Stimulated activated CD8-positive, alpha-beta memory T cell treated with anti-CD3 and anti-CD28 coated beads, Interleukin-12 subunit alpha, Interleukin-12 subunit beta, amount 100 ng/mL, for 1 hour (primary cell): Measurements from ENCODE around the gene NMT1.

ENCODE experiments used
- DNase-seq: peaks from one replicate; pipeline ENCODE4 v3.0.0-alpha.2; 2020; ENCODE audit warnings: low read depth

NMT1 gene

DNA sequence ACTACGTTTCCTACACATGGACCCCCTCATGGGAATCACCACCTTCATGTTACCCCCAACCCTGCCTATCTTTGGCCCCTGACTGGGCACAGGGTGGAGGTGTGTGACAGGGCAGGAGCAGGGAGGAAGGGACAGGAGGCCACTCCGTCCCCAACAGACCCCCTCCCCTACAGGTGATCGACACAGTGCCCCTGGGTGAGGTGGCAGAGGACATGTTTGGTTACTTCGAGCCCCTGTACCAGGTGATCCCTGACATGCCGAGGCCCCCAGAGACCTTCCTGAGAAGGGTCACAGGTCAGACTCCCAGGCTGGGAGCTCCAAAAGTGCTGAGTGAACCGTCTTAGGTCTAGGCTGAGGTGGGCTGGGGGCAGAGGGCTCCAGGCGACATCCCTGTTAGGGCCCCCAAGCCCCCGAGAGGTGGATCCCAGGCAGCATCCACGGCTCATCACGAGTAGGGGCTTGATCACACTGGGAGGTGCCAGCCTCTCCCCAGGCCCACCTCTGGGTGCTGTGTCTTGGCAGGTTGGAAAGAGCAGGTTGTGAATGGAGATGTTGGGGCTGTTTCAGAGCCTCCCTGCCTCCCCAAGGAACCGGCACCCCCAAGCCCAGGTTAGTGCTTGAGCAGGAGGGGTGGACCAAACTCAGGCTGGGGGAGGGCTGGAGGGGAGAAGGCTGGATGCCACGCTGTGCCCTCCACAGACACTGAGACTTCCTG, 75.9 kb downstream of the NMT1 start:
- DNase-seq = no peak

DNA sequence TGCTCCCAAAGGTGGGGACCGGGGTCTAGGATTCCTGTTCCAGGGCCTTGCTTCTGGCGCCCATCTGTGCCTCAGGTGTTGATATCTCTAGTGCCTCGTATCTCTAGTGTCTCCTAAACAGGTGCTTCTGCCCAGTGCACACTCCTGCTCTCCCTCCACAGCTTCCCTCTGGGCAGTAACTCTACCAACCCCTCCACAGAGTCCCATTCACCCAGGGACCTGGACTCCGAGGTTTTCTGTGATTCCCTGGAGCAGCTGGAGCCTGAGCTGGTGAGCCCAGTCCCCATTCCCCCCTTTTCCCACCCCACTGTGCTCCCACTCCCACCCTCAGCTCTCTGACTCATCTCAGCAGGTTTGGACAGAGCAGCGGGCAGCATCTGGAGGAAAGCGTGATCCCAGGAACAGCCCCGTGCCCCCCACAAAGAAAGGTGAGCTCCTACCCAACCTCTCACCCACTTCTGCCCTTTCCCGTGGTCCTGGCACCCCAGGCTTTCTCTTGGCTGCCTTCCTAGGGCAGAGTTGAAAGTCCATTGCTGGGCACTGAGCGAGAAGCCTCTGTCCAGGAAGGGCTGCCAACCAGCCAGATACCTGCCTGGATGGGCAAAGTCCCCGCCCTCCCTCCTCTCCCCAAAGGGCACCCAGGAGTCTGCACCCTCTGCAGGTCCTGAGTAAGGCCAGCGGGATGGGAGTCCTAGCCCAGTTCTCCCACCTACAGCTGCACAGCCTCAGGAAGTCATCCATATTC, 76.6 kb downstream of the NMT1 start:
- no peak for DNase-seq

DNA sequence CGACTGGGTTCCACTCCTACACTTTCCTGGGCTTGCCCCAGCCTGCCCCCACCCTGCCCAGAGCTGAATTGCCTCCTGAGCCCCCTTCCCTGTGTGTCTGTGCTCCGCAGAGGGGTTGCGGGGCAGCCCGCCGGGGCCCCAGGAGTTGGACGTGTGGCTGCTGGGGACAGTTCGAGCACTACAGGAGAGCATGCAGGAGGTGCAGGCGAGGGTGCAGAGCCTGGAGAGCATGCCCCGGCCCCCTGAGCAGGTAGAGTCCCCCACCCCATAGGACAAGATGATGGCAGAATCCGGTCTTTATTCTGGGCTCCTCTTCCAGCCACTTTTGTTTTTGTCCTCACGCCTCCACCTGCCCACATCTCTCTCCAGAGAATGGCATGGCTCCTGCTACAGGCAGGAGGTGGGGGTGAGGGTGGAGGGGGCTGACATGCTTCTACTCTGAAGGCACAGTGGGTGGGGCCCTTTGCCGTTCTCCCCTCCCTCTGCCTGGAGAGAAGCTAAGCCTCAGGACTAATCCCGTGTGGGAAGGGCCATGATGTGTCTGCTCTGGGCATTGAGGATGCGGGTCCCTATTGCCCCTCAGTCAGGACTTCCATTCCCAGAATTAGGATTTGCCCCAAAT, 77.9 kb downstream of the NMT1 start:
- no peak for DNase-seq

DNA sequence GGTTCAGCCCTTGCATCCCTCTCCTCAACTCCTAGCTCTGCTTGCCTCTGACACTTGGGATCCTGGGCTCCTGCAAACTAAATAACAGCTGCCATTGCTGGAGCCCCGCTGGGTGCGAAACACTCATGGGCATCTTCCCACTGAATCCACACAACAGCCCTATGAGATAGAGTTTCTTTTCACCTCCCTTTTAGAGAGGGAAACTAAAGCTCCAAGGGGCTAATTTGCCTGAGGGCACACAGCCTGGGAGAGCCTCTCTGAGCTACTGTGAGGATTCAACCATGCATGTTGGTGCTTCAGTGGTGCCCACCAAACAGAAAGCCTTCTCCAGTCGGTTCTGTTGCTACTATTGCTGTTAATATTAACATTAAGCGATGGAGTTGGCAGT, 78.4 kb downstream of the NMT1 start:
- DNase-seq = no peak

DNA sequence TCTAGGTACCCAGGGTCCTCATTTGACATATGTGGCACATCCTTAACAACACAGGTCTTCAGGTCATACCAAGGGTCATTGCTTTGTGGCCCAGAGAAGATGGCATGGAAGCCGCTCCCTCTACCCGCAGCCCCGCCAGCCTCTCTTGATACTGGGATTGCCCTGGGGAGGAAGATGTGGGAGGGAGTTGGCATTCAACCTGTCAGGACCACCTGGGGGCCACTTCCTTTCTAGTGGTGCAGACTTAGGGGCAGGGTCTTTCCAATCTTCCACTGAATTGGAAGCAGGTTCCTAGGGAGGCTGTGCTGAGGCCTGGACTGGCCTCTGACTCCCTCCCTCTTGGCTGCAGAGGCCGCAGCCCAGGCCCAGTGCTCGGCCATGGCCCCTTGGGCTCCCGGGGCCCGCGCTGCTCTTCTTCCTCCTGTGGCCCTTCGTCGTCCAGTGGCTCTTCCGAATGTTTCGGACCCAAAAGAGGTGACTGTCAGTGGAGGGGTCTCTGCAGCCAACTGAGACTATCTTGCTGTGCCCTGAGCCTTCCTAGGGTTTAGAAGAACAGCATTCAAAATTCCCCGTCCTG, 82.1 kb downstream of the NMT1 start:
- no peak for DNase-seq

DNA sequence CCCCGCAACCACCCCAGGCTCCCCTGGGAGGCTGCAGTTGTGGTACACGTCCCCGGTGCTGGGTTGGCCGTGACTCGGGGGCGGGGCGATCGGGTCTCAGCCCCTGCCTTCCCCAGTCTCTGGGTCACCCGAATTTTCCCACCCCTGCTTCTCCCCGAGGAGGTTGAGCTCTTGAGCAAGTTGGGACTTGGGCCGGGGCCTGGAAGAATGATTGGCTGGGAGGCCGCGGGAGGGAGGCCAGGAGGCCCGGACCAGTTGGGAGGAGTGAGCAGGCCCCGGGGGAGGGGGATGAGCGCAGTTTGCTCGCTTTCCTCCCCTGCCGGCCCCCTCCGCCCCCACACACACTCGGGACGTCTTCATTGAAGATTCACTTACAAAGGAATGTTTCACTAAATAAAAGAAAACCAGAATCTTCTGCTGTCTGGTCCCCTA, 82.7 kb downstream of the NMT1 start:
- no peak for DNase-seq

DNA sequence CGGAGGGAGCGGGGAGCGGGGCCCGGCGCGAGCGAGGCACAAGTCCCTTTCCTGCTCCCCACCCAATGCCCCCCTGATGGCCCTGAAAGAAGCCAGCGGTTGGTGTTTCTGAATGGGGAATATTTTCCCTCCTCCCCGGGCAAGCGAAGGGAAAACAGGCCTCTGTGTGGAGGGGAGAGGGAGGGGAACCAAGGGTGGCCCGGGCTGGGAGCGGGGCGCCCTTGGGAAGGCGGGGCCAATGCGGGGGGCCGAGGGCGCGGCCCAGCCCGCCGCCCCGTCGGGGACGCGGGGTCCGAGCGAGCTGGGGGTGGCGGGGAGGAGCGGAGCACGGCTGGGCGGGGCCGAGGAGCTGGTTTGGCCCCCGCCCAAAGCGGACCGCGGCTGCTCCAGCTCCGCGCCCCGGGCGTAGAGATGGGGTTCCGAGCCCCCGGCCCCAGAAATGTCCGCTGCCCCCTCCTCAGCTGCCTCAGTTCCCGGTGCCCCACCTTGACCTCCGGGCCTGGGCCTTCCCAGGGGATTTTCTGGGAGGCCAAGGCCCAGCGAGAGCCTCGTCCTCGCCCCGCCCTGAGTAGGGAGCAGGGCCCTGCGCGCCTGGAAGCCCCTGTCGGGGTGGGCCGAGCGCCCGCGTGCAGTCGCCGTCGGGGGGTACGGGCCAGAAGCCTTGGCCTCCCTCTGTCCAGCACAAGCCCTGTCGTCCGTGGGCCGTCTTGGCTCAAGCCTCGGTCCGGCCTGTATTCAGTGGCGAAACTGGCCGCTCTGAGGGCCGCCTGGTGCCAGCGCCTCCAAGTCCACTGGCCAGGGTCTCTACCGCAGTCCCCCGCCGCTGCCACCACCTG, 83.3 kb downstream of the NMT1 start:
- DNase-seq = no peak

DNA sequence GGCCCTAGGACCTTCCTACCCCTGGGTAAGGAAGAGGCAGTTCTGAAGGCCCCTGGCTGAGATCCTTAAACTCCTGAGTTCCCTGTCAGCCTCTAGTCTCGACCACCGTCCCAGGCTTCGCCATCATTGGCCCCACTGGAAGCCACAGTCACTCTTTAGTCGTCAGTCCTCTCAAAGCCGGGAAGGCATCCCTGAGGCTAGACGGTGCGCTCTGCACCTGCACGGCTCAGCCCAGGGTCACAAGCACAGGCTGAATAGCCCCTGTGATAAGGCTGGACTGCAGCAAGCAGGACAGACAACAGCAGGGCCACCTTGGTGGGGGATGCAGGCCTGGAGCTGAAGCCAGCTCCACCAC, 83.9 kb downstream of the NMT1 start:
- DNase-seq = no peak

DNA sequence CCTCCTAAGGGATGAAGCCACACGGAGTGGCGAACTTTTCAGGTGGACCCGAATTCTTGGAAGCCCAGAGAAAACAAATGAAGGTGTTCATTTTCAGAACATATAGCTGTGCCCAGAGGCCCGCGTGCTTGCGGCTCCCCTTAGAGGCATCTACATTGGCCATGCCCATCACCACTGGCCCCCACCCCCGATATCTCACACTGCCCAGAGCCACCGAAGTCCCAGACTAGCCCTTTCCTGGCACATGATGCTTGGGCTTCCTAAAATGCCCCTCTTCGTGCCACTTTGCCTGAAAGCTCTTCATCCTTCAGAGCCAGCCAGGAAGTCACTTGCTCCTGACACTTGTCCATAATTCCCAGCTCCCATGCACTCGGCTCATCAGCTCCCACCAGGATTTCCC, 85.0 kb downstream of the NMT1 start:
- DNase-seq = no peak

DNA sequence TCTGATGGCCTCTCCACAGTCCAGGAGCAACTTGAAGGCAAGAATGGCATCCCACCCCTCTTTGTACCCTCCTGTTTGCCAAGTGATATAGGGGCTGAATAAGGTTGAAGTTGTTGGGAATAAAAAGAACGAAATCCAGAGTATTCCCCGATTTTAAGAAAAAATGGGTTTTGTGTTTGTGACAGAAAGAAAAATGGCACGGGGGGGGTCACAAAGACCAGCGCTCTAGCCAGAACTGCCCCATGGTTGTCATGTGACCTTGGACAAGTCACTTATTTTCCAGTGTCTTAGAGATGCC, 85.4 kb downstream of the NMT1 start:
- DNase-seq = no peak

DNA sequence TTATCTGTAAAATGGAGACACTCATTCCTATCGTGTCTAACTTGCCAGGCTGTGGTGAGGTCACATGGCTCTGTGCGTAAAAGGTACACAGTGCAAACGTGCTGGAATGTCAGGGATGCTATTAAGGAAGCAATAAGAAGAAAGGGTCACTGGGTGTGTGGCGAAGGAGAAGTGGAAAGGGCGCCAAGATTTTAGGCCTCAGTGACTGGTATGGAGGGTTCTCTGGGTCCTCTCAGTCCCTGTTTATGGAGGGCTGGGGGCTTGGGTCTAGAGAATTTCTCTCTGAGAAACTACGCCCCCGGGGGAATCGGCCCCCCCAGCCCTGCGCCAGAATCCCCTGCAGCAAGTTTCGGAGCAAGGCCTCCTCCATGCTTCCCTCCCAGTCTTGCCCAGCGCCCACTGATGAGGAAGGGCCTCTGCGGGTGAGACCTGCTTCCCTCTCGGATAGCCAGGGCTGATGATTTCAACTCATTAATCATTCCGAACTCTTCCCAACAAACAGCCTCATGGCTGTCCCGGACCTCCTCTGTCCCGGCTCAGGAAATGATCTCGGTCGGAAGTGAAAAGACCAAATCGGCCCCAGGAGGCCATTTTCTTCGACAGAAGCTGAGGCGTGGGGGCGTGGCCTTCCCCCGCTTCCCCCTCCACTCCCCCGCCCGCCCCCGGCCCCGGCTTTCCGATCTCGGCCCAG, 85.9 kb downstream of the NMT1 start:
- peak; percentile 44 for DNase-seq

DNA sequence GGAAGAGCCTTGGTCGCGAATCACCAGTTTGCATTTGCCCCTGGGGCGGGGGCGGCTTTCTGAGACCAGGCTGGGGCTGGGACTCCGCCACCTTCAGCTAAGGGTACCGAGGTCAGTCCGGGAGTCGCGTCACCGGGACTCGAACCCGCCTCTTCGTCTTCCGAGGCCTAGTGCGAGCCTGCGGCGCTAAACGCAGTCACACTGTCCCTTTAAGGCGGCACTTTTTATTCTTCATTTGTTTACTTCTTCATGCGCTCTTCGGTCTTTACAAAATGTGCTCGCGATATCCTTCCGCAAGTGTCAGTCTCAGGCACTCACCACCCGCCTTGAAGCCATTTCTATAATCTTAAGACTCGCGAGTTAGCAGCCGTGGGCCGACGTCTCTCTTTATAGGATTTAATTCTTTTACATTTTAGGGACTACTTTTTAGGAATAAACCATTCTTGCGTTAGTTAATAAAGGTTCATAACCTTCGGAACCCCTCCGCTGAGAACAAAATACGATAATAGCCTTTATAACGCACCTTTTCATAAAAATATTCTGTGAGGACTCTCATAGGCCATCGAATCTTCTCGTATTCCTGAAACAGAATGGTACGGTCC, 86.6 kb downstream of the NMT1 start:
- DNase-seq = peak; percentile 46

DNA sequence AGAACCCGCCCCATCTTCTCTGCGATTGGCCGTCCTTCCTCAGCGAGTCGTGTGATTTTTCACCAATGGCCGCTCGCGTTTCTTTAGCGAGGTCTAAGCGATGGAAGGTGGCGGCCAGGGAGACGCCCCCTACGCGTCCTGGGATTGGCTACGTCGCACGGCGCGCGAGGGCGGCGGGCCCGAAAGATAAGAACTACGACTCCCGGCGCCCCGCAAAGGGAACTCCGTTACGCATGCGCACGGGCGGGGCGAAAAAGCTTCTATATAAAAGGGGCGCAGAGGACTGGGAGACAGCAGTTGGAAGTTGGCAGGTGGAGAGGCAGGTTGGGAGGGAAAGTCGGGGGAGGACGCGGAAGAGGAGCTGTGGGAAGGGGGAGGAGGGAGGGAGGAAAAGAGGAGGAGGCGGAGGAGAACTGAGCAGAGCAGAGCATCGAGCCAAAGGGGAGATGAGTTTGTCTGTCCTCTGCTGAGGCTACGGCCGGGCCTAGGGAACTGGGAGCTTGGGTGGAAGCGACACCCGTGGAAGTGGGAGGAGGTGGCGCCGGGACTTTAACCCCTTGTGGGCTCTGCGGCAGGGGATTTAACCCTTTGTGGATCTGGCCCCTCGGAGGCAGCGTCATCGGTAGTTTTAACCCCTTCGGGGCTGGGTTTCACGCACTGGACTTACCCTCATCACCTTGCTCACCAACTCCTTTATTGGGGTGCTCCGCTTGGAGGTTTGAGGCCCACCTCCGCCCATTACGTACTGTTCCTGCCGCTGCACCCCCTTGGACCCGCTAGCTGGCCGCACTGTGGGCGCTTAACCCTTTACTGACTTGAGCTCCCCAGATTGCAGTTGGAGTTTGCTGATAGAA, 87.3 kb downstream of the NMT1 start, which contains the start of gene HEXIM1:
TSS of gene HEXIM1 (plus strand) at position 293 of the 854 bp plus-strand sequence. CDS start 716 bp downstream, outside the sequence.
- peak; percentile 99 for DNase-seq

DNA sequence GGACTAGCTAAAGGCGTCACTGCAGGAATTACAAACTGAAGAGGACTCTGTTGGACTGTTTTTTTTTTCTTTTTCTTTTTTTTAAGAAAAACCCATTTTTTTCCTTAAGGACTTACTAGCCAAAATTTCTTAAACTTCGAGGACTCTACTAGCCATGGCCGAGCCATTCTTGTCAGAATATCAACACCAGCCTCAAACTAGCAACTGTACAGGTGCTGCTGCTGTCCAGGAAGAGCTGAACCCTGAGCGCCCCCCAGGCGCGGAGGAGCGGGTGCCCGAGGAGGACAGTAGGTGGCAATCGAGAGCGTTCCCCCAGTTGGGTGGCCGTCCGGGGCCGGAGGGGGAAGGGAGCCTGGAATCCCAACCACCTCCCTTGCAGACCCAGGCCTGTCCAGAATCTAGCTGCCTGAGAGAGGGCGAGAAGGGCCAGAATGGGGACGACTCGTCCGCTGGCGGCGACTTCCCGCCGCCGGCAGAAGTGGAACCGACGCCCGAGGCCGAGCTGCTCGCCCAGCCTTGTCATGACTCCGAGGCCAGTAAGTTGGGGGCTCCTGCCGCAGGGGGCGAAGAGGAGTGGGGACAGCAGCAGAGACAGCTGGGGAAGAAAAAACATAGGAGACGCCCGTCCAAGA, 88.0 kb downstream of the NMT1 start:
- DNase-seq = peak; percentile 61

DNA sequence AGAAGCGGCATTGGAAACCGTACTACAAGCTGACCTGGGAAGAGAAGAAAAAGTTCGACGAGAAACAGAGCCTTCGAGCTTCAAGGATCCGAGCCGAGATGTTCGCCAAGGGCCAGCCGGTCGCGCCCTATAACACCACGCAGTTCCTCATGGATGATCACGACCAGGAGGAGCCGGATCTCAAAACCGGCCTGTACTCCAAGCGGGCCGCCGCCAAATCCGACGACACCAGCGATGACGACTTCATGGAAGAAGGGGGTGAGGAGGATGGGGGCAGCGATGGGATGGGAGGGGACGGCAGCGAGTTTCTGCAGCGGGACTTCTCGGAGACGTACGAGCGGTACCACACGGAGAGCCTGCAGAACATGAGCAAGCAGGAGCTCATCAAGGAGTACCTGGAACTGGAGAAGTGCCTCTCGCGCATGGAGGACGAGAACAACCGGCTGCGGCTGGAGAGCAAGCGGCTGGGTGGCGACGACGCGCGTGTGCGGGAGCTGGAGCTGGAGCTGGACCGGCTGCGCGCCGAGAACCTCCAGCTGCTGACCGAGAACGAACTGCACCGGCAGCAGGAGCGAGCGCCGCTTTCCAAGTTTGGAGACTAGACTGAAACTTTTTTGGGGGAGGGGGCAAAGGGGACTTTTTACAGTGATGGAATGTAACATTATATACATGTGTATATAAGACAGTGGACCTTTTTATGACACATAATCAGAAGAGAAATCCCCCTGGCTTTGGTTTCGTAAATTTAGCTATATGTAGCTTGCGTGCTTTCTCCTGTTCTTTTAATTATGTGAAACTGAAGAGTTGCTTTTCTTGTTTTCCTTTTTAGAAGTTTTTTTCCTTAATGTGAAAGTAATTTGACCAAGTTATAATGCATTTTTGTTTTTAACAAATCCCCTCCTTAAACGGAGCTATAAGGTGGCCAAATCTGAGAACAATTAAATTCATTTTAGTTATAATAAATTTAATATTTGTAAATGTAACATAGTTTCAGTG, 88.8 kb downstream of the NMT1 start:
- DNase-seq = no peak

DNA sequence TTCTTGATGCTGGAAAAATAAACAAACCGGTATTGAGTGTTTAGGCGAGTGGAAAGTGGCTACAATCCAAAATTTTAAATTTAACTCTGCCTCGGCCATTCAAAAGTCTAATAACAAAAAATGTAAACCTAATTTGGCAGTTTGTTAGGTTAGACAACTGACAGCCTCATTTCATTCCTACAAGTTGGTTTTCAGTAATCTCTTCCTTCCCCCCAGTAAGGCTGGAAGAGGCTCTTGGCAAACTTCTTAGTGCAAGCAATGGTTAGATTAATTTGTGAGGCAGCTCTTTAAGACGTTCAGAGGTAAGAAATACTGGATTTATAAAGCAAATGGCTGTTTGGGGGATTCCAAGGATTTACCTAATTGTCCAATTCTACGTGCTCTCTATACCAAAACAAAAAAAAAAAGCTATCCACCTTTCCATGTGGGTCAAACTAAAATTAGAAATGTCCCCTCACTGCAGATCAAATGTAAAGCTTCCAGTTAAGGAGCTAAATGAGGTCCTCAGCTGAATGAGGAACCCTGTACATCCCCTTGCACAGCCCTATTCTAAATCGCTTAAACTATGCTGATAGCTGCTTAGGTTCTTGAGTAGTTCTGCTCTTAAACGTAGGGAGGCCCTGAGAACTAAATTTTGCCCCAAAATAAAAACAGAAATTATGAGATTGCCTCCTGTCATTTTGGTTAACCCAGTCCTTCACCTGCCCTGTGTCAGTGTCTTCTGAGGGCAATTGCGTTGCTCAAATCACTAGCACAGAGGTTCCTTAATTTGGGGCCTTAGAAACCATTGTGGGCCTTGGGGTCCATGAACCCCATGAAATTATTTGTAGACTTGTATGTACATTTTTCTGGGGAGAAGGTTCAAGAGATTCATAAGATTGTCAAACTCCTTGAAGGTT, 90.0 kb downstream of the NMT1 start:
- no peak for DNase-seq

DNA sequence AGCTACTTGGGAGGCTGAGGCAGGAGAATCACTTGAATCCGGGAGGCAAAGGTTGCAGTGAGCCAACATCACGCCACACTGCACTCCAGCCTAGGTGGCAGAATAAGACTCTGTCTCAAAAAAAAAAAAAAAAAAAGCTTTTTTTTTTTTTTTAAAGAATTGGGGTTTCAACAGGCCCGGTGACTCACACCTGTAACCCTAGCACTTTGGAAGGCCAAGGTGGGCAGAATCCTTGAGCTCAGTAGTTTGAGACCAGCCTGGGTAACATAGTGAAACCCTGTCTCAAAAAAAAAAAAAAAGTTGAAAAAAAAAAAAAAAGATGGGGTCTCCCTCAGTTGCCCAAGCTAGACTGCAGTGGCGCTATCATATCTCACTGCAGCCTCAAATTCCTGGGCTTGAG, 93.9 kb downstream of the NMT1 start:
- no peak for DNase-seq
